IPS-20b (cell line): ENCODE data around the gene PGF.
"Not testable (repeated sequence)": the region's sequence is repeated elsewhere in the genome, so short reads cannot be mapped to it uniquely, and the experiment has no call there.

Source experiments
- H3K27ac ChIP-seq: one replicate; pipeline ENCODE4 v1.5.1; 2013; ENCODE audit warnings: low read length
- H3K27me3 ChIP-seq: 2 replicates; pipeline ENCODE4 v1.6.1; 2013; ENCODE audit warnings: mild to moderate bottlenecking, low read length, inconsistent platforms; ENCODE audit not compliant: insufficient read depth
- H3K36me3 ChIP-seq: 2 replicates; pipeline ENCODE4 v1.6.1; 2013; ENCODE audit warnings: low read depth, mild to moderate bottlenecking, inconsistent platforms, low read length, moderate library complexity; ENCODE audit not compliant: insufficient read depth
- H3K4me1 ChIP-seq: 2 replicates; pipeline ENCODE4 v1.6.1; 2013; ENCODE audit warnings: mild to moderate bottlenecking, control low read depth, inconsistent platforms, low read length, moderate library complexity; ENCODE audit not compliant: insufficient read depth
- H3K4me3 ChIP-seq: 2 replicates; pipeline ENCODE4 v1.5.1; 2013; ENCODE audit warnings: mild to moderate bottlenecking, low read length, inconsistent platforms
- H3K9ac ChIP-seq: 2 replicates; pipeline ENCODE4 v1.6.1; 2013; ENCODE audit warnings: low read depth, mild to moderate bottlenecking, inconsistent platforms, low read length, moderate library complexity
- H3K9me3 ChIP-seq: 2 replicates; pipeline ENCODE4 v1.6.1; 2013; ENCODE audit warnings: mild to moderate bottlenecking, low read depth, low read length, inconsistent platforms; ENCODE audit not compliant: insufficient read depth

The PGF gene

GRCh38 chr14:74955229-74956026 lies at the start of gene PGF:
PGF (minus strand) TSS chr14:74955597; CDS start chr14:74955242, 355 bp downstream.
- Histone ChIP-seq H3K4me3 (peak within 1 kb of the TSS; percentile 66), H3K4me1 (peaks cover 2% of the 10 kb centered on the region), H3K27ac (no peak within 1 kb of the TSS), H3K27me3 (peaks cover 37% of the 10 kb centered on the region), H3K9me3 (no peaks in the 10 kb centered on the region), H3K36me3 (no peaks in the 10 kb centered on the region), H3K9ac (peak within 1 kb of the TSS; percentile 56; the same call in 1 of the 2 replicates)

GRCh38 chr14:75003250-75004027 lies 48.0 kb upstream of the PGF start:
- Histone ChIP-seq H3K36me3 (peaks cover 37% of the 10 kb centered on the region), H3K4me1 (peaks cover 7% of the 10 kb centered on the region), H3K27ac (no peak overlapping the region), H3K9me3 (0 out of 2 replicates have a peak, but pooled peaks cover 2% of the 10 kb centered on the region), H3K4me3 (peak overlapping the region; percentile 89), H3K9ac (peak overlapping the region; percentile 76), H3K27me3 (no peaks in the 10 kb centered on the region)

- Histone ChIP-seq H3K4me3 (peak within 1 kb of the TSS; percentile 89), H3K9ac (peak within 1 kb of the TSS; percentile 76), H3K27ac (no peak within 1 kb of the TSS), H3K4me1 (peaks cover 7% of the 10 kb centered on the region), H3K27me3 (no peaks in the 10 kb centered on the region), H3K9me3 (0 out of 2 replicates have a peak, but pooled peaks cover 2% of the 10 kb centered on the region), H3K36me3 (peaks cover 29% of the 10 kb centered on the region)
Observed at GRCh38 chr14:75002392-75003249, 47.2 kb upstream of the PGF start, which contains the start of gene EIF2B2. EIF2B2 (plus strand) TSS chr14:75002921; CDS start chr14:75002991, 70 bp downstream.

GRCh38 chr14:75001899-75002298 lies 46.5 kb upstream of the PGF start:
- Histone ChIP-seq H3K4me1 (peaks cover 7% of the 10 kb centered on the region), H3K36me3 (peaks cover 22% of the 10 kb centered on the region), H3K27me3 (no peaks in the 10 kb centered on the region), H3K27ac (no peak overlapping the region), H3K4me3 (peak overlapping the region; percentile 89), H3K9ac (no peak overlapping the region; the same call in 1 of the 2 replicates), H3K9me3 (0 out of 2 replicates have a peak, but pooled peaks cover 2% of the 10 kb centered on the region)

- H3K9ac ChIP-seq = no peak overlapping the region
Observed at GRCh38 chr14:75001261-75001660, 45.9 kb upstream of the PGF start.

GRCh38 chr14:74995781-74996180 lies 40.4 kb upstream of the PGF start:
- not testable (repeated sequence) for H3K27me3 ChIP-seq, H3K36me3 ChIP-seq, H3K27ac ChIP-seq, H3K4me3 ChIP-seq, H3K9ac ChIP-seq, H3K4me1 ChIP-seq, H3K9me3 ChIP-seq

More at GRCh38 chr14:75001261-75001660, 45.9 kb upstream of the PGF start:
- H3K4me1 ChIP-seq = peaks cover 7% of the 10 kb centered on the region
- H3K27ac ChIP-seq = no peak overlapping the region
- H3K9me3 ChIP-seq = 0 out of 2 replicates have a peak, but pooled peaks cover 2% of the 10 kb centered on the region
- peaks cover 15% of the 10 kb centered on the region for H3K36me3 ChIP-seq
- H3K27me3 ChIP-seq = no peaks in the 10 kb centered on the region
- H3K4me3 ChIP-seq = no peak overlapping the region; the same call in 1 of the 2 replicates

GRCh38 chr14:74994182-74994581 lies 38.8 kb upstream of the PGF start:
- not testable (repeated sequence) for H3K27me3 ChIP-seq, H3K9me3 ChIP-seq, H3K9ac ChIP-seq, H3K4me1 ChIP-seq, H3K36me3 ChIP-seq, H3K4me3 ChIP-seq, H3K27ac ChIP-seq

- H3K4me1 ChIP-seq = no peaks in the 10 kb centered on the region; the same call in 1 of the 2 replicates
- H3K27ac ChIP-seq = no peak overlapping the region
- no peaks in the 10 kb centered on the region for H3K9me3 ChIP-seq
- H3K4me3 ChIP-seq = no peak overlapping the region
- no peaks in the 10 kb centered on the region for H3K36me3 ChIP-seq
- no peaks in the 10 kb centered on the region for H3K27me3 ChIP-seq
- no peak overlapping the region for H3K9ac ChIP-seq
Observed at GRCh38 chr14:74988993-74989392, 33.6 kb upstream of the PGF start.

- Histone ChIP-seq H3K4me3 (no peak overlapping the region), H3K36me3 (no peaks in the 10 kb centered on the region), H3K9ac (no peak overlapping the region), H3K9me3 (no peaks in the 10 kb centered on the region), H3K27me3 (no peaks in the 10 kb centered on the region), H3K4me1 (no peaks in the 10 kb centered on the region; the same call in 1 of the 2 replicates), H3K27ac (no peak overlapping the region)
Observed at GRCh38 chr14:74988131-74988530, 32.7 kb upstream of the PGF start.

GRCh38 chr14:74985806-74986205 lies 30.4 kb upstream of the PGF start:
- H3K4me3 ChIP-seq = no peak overlapping the region
- H3K9ac ChIP-seq = no peak overlapping the region
- H3K9me3 ChIP-seq = no peaks in the 10 kb centered on the region
- H3K4me1 ChIP-seq = no peaks in the 10 kb centered on the region; the same call in none of the 2 replicates
- H3K27me3 ChIP-seq = peaks cover 3% of the 10 kb centered on the region; the same call in 1 of the 2 replicates
- no peaks in the 10 kb centered on the region for H3K36me3 ChIP-seq
- no peak overlapping the region for H3K27ac ChIP-seq

GRCh38 chr14:74985028-74985310 lies 29.6 kb upstream of the PGF start:
- Histone ChIP-seq H3K36me3 (no peaks in the 10 kb centered on the region), H3K9ac (no peak overlapping the region), H3K9me3 (no peaks in the 10 kb centered on the region), H3K27me3 (peaks cover 9% of the 10 kb centered on the region; the same call in 1 of the 2 replicates), H3K4me1 (peaks cover 4% of the 10 kb centered on the region), H3K4me3 (no peak overlapping the region), H3K27ac (no peak overlapping the region)
